GM12873 (cell line): ENCODE data around the gene CFTR.
A peak's percentile ranks its signal among the peaks of the same experiment; 100 is the strongest.

Experiments used
- CTCF ChIP-seq: IDR thresholded peaks from 2 replicates; pipeline ENCODE4 v1.5.1; 2012; ENCODE audit warnings: low read depth, mild to moderate bottlenecking, moderate library complexity, low read length, control low read depth; ENCODE audit not compliant: insufficient read depth; ENCODE audit errors: missing control alignments

The CFTR gene

GRCh38 chr7:117479225-117480054 lies at the start of gene CFTR:
Gene CFTR (plus strand): TSS chr7:117480025. CDS start chr7:117480095, 70 bp downstream.
- TF ChIP-seq CTCF = no peak

- TF ChIP-seq CTCF = no peak
Observed at GRCh38 chr7:117435475-117436043, 44.3 kb upstream of the CFTR start.

GRCh38 chr7:117444646-117445045 lies 35.2 kb upstream of the CFTR start:
- TF ChIP-seq CTCF = no peak

- no peak for TF ChIP-seq CTCF
Observed at GRCh38 chr7:117445206-117445605, 34.6 kb upstream of the CFTR start.

GRCh38 chr7:117446220-117446815 lies 33.5 kb upstream of the CFTR start:
- no peak for TF ChIP-seq CTCF

- no peak for TF ChIP-seq CTCF
Observed at GRCh38 chr7:117448655-117449054, 31.2 kb upstream of the CFTR start.

- peak; percentile 54 for TF ChIP-seq CTCF
Observed at GRCh38 chr7:117458977-117459583, 20.7 kb upstream of the CFTR start.
